Tibial artery (tissue), 4 donors: ENCODE data around the gene FHAD1.

Experiments used
- DNase-seq, 2 donors: peaks; one replicate each; pipeline ENCODE4 v3.0.0-alpha.2; 2019
- H3K27ac ChIP-seq, 2 donors: fragments of 200-600 bp; sonication (generic) in 1 of 2; 1 replicate in 1 of 2; 2 replicates in 1 of 2; pipeline ENCODE4 v1.5.1; 2018 to 2019; ENCODE audit warnings: mild to moderate bottlenecking in 1 of 2
- H3K27me3 ChIP-seq, 2 donors: fragments of 200-600 bp; sonication (generic) in 1 of 2; one replicate each; pipeline versions ENCODE4 v1.5.1 to v1.6.0; 2016 to 2019
- H3K36me3 ChIP-seq, 3 donors: fragments of 200-600 bp; sonication (generic) in 2 of 3; one replicate each; pipeline ENCODE4 v1.5.1; 2016 to 2019; ENCODE audit warnings: mild to moderate bottlenecking in 2 of 3
- H3K4me1 ChIP-seq, 4 donors: fragments of 200-600 bp; sonication (generic) in 2 of 4; 1 replicate in 3 of 4; 2 replicates in 1 of 4; pipeline ENCODE4 v1.5.1; 2016 to 2019
- H3K4me3 ChIP-seq, 2 donors: fragments of 200-600 bp; sonication (generic) in 1 of 2; 1 replicate in 1 of 2; 2 replicates in 1 of 2; pipeline ENCODE4 v1.5.1; 2018 to 2019; ENCODE audit warnings: mild to moderate bottlenecking in 2 of 2
- H3K9me3 ChIP-seq, 3 donors: fragments of 200-600 bp; sonication (generic) in 1 of 3; one replicate each; pipeline ENCODE4 v1.5.1; 2016 to 2019
- intact Hi-C: fragments of 100-400 bp; cut with DNase I; formaldehyde crosslinking; loops from one replicate; pipeline ENCODE4 v1.15.0; 2023; ENCODE audit warnings: low total_unique reads
- TF ChIP-seq, protein P1 (sequence below), 2 experiments: fragments of 200-600 bp in 1 of 2; fragments of 450-650 bp in 1 of 2; IDR thresholded peaks; one replicate each; pipeline ENCODE4 v1.5.1; 2017 to 2019; ENCODE audit warnings: antibody characterized with exemption in 2 of 2, mild to moderate bottlenecking in 1 of 2, moderate library complexity in 1 of 2

FHAD1 gene

DNA sequence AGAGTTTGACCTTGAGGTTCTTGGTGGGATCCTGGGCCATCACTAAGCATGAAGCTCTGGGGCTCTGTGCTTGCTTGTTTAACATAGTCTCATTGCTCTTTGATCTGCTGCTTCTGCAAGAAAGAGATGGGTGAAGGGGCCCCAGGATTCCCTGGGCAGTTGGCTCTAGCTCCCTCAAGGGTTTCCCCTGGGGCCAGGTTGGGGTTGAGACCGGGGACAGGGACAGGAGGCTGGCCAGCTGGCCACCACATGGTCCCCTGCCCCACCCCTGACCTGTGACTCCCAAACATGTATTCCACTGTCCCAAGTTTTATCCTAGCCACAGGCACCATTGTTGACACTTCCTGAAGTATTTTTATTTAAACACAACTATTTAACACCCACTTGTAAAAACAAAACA lies 69.5 kb downstream of the FHAD1 start:
- DNase-seq = no peak
- TF ChIP-seq, protein P1, sequence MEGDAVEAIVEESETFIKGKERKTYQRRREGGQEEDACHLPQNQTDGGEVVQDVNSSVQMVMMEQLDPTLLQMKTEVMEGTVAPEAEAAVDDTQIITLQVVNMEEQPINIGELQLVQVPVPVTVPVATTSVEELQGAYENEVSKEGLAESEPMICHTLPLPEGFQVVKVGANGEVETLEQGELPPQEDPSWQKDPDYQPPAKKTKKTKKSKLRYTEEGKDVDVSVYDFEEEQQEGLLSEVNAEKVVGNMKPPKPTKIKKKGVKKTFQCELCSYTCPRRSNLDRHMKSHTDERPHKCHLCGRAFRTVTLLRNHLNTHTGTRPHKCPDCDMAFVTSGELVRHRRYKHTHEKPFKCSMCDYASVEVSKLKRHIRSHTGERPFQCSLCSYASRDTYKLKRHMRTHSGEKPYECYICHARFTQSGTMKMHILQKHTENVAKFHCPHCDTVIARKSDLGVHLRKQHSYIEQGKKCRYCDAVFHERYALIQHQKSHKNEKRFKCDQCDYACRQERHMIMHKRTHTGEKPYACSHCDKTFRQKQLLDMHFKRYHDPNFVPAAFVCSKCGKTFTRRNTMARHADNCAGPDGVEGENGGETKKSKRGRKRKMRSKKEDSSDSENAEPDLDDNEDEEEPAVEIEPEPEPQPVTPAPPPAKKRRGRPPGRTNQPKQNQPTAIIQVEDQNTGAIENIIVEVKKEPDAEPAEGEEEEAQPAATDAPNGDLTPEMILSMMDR (IDR thresholded peaks at IDR 0.05) = no peak
- intact Hi-C loops = no loop called here
- no peaks in the 10 kb centered on the region for H3K36me3 ChIP-seq
- peaks cover 0 to 10% of the 10 kb centered on the region in 2 donors for H3K27me3 ChIP-seq
- no peaks in the 10 kb centered on the region for H3K4me1 ChIP-seq
- no peak overlapping the region for H3K4me3 ChIP-seq
- H3K9me3 ChIP-seq = peaks cover 0 to 2% (median 0%) of the 10 kb centered on the region in 3 donors
- no peak overlapping the region for H3K27ac ChIP-seq

DNA sequence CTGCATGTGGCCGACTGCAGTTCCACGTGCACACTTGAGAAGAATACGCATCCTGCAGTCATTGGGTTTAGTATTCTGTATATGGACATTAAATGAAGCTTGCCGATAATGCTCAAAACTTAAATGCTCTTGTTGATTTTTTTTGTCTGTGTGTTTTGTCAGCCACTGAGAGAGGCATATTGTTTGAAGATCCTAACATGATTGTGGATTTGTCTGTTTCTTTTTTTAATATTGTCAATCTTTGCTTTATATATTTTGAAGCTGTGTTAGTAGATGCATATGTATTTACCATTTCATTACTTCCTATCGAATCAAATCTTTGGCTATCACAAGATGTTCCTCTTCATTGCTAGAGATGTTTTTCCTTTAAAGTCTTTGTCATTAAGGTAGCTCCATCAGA lies 73.2 kb downstream of the FHAD1 start:
- no peaks in the 10 kb centered on the region for H3K36me3 ChIP-seq
- H3K27me3 ChIP-seq = peaks cover 0 to 24% of the 10 kb centered on the region in 2 donors
- no peak overlapping the region for H3K4me3 ChIP-seq
- DNase-seq = no peak
- intact Hi-C loops = no loop called here
- TF ChIP-seq, protein P1 (IDR thresholded peaks at IDR 0.05) = no peak
- H3K27ac ChIP-seq = no peak overlapping the region
- H3K4me1 ChIP-seq = peaks cover 0 to 4% (median 0%) of the 10 kb centered on the region in 4 donors
- H3K9me3 ChIP-seq = peaks cover 0 to 2% (median 0%) of the 10 kb centered on the region in 3 donors

DNA sequence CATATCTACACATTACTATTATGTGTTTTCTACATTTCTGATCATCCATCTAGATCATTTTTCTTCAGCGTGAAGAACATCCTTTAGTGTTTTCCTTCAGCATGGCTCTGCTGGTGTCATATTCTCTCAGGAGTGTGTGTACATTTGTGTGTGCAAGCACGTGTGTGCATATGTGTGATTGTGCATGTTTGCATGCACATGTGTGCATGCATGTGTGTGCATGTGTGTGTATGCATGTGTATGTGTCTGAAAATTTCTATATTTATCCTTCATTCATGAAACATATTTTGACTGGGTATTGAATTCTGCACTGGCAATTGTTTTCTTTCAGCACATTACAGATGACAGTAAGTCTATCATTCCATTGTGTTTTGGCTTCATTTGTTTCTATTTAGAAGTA lies 74.6 kb downstream of the FHAD1 start:
- peaks cover 0 to 4% (median 0%) of the 10 kb centered on the region in 4 donors for H3K4me1 ChIP-seq
- no peak overlapping the region for H3K27ac ChIP-seq
- H3K27me3 ChIP-seq = peaks cover 0 to 28% of the 10 kb centered on the region in 2 donors
- no peaks in the 10 kb centered on the region for H3K36me3 ChIP-seq
- TF ChIP-seq, protein P1 (IDR thresholded peaks at IDR 0.05) = no peak
- no peak for DNase-seq
- no peak overlapping the region for H3K4me3 ChIP-seq
- H3K9me3 ChIP-seq = peaks cover 0 to 2% (median 0%) of the 10 kb centered on the region in 3 donors
- intact Hi-C loops = no loop called here

DNA sequence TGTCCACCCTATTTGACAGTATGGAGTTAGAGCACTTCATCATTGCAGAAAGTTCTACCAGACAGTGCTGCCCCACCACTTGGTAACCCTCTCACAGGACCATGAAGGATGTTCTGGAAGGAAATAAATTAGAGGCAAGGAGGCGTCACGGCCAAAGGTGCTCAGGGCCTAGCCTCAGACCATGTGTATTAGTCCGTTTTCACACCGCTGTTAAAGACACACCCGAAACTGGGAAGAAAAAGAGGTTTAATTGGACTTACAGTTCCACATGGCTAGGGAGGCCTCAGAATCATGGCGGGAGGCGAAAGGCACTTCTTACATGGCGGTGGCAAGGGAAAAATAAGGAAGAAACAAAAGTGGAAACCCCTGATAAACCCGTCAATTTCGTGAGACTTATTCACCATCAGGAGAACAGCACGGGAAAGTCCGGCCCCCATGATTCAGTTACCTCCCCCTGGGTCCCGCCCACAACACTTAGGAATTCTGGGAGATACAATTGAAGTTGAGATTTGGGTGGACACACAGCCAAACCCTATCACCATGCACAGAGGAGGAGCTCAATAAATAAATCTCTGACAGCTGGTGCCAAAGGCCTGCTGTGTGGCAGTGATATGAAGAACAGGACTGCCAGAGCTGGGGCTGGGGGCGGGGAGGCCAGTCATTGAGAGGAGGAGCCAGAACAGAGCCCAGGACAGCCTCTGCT lies 75.8 kb downstream of the FHAD1 start:
- no peaks in the 10 kb centered on the region for H3K36me3 ChIP-seq
- H3K27ac ChIP-seq = no peak overlapping the region
- no peak for DNase-seq
- peaks cover 0 to 2% (median 0%) of the 10 kb centered on the region in 3 donors for H3K9me3 ChIP-seq
- intact Hi-C loops = no loop called here
- H3K4me3 ChIP-seq = no peak overlapping the region
- TF ChIP-seq, protein P1 (IDR thresholded peaks at IDR 0.05) = no peak
- H3K4me1 ChIP-seq = peaks cover 0 to 5% (median 2%) of the 10 kb centered on the region in 4 donors
- peaks cover 0 to 28% of the 10 kb centered on the region in 2 donors for H3K27me3 ChIP-seq

DNA sequence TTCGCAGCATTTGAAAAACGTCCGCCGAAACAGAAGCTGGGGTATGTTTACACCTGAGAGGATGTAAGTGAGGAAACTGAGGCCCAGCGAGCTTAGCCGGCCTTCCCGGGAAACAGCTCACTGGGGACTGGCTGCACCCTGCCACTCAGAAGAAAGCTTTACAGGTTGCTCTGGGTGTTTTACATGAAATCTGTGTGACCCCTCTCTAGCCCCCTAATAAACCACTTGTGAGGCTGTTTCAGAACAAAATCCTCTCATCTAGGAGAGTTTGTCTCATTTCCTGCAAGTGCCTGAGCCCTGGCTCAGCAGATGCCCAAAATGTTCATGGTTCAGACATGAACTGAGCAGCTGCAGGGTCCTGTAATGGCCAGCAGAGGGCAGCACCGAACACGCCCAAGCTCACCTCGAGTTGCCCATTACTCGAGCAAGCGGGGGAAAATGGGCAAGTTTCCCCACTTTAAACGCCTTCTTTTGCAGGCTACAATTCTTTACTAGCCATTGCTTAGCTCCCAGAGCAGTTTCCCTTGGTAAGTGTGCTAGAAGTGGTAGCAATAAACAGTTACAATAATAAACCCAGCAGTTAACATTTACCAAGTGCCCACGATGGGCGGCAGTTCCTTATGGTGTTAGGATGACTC lies 76.4 kb downstream of the FHAD1 start:
- no peak overlapping the region for H3K4me3 ChIP-seq
- H3K9me3 ChIP-seq = peaks cover 0 to 2% (median 0%) of the 10 kb centered on the region in 3 donors
- peaks cover 0 to 28% of the 10 kb centered on the region in 2 donors for H3K27me3 ChIP-seq
- TF ChIP-seq, protein P1 (IDR thresholded peaks at IDR 0.05) = peak; percentile 97 to 98
- intact Hi-C loops = no loop called here
- no peak overlapping the region for H3K27ac ChIP-seq
- H3K4me1 ChIP-seq = peaks cover 0 to 10% (median 7%) of the 10 kb centered on the region in 4 donors
- no peaks in the 10 kb centered on the region for H3K36me3 ChIP-seq
- peak; percentile 72 to 84 for DNase-seq
